Thyroid gland (tissue), 4 donors: ENCODE results near the gene FKBP4.

ENCODE experiments used
- CTCF ChIP-seq, 6 experiments: fragments of 200-600 bp in 3 of 6; fragments of 450-650 bp in 3 of 6; sonication (generic) in 3 of 6; IDR thresholded peaks; one replicate each; pipeline ENCODE4 v1.5.1; 2016 to 2019; ENCODE audit warnings: antibody characterized with exemption in 6 of 6, mild to moderate bottlenecking in 2 of 6, inconsistent platforms in 1 of 6, moderate library complexity in 1 of 6
- POLR2A ChIP-seq, 2 donors: fragments of 450-650 bp; IDR thresholded peaks; one replicate each; pipeline ENCODE4 v1.6.1; 2017; ENCODE audit warnings: antibody characterized with exemption in 2 of 2, mild to moderate bottlenecking in 2 of 2, moderate library complexity in 1 of 2

- no peak for TF ChIP-seq CTCF (IDR thresholded peaks at IDR 0.05)
- no peak for TF ChIP-seq POLR2A (IDR thresholded peaks at IDR 0.05)
These were observed 32.1 kb downstream of the FKBP4 start for GRCh38 chr12:2826721-2827515.
